ENCODE data around the gene PTPN14.

DNA sequence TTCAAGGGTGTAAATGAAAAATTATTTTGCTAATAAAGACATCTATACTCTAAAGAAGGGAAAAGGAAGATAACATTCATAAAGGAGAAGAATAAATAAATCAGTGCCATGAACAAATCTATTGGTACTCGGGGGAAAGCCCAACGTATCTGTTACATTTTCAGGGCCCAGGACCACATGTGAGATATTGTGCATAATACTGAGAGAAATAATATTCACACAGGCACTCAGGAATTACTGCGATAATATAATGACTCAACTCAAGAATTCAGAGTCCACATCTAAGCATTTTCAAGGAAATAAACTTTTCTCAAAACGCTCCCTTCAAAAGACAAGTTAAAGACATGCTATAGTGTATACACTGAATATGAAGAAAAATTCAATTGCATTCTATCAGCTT lies 161.7 kb downstream of the PTPN14 start:
- TF ChIP-seq TAF1 (IDR thresholded peaks at IDR 0.05; ENCODE audit: low read depth) = no peak
- TF ChIP-seq, protein P1, sequence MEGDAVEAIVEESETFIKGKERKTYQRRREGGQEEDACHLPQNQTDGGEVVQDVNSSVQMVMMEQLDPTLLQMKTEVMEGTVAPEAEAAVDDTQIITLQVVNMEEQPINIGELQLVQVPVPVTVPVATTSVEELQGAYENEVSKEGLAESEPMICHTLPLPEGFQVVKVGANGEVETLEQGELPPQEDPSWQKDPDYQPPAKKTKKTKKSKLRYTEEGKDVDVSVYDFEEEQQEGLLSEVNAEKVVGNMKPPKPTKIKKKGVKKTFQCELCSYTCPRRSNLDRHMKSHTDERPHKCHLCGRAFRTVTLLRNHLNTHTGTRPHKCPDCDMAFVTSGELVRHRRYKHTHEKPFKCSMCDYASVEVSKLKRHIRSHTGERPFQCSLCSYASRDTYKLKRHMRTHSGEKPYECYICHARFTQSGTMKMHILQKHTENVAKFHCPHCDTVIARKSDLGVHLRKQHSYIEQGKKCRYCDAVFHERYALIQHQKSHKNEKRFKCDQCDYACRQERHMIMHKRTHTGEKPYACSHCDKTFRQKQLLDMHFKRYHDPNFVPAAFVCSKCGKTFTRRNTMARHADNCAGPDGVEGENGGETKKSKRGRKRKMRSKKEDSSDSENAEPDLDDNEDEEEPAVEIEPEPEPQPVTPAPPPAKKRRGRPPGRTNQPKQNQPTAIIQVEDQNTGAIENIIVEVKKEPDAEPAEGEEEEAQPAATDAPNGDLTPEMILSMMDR (IDR thresholded peaks at IDR 0.05; ENCODE audit: poor library complexity, severe bottlenecking) = no peak
- TF ChIP-seq EZH2 (IDR thresholded peaks at IDR 0.05; ENCODE audit: borderline replicate concordance, insufficient read depth, low read length, poor library complexity, severe bottlenecking) = no peak
- TF ChIP-seq, protein P2, sequence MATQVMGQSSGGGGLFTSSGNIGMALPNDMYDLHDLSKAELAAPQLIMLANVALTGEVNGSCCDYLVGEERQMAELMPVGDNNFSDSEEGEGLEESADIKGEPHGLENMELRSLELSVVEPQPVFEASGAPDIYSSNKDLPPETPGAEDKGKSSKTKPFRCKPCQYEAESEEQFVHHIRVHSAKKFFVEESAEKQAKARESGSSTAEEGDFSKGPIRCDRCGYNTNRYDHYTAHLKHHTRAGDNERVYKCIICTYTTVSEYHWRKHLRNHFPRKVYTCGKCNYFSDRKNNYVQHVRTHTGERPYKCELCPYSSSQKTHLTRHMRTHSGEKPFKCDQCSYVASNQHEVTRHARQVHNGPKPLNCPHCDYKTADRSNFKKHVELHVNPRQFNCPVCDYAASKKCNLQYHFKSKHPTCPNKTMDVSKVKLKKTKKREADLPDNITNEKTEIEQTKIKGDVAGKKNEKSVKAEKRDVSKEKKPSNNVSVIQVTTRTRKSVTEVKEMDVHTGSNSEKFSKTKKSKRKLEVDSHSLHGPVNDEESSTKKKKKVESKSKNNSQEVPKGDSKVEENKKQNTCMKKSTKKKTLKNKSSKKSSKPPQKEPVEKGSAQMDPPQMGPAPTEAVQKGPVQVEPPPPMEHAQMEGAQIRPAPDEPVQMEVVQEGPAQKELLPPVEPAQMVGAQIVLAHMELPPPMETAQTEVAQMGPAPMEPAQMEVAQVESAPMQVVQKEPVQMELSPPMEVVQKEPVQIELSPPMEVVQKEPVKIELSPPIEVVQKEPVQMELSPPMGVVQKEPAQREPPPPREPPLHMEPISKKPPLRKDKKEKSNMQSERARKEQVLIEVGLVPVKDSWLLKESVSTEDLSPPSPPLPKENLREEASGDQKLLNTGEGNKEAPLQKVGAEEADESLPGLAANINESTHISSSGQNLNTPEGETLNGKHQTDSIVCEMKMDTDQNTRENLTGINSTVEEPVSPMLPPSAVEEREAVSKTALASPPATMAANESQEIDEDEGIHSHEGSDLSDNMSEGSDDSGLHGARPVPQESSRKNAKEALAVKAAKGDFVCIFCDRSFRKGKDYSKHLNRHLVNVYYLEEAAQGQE (IDR thresholded peaks at IDR 0.05; ENCODE audit: borderline replicate concordance) = no peak
- TF ChIP-seq POLR2AphosphoS5 (IDR thresholded peaks at IDR 0.05) = no peak
- no peak for TF ChIP-seq SMC3 (conservative IDR thresholded peaks at IDR 0.05; ENCODE audit: poor library complexity)
- no peak for TF ChIP-seq RAD21 (conservative IDR thresholded peaks at IDR 0.05)

Data from neural cell (in vitro differentiated cells).